C4-2B (cell line): ENCODE data around the gene MICAL1.

Source experiments
- H3K27ac ChIP-seq: fragments of 450-650 bp; 2 replicates; pipeline ENCODE4 v1.5.1; 2017
- ZFX ChIP-seq: fragments of 450-650 bp; IDR thresholded peaks from 2 replicates; pipeline ENCODE4 v1.6.1; 2017
- TF ChIP-seq, protein P1 (sequence below): fragments of 450-650 bp; conservative IDR thresholded peaks from 2 replicates; pipeline ENCODE4 v1.5.1; 2017; ENCODE audit warnings: mild to moderate bottlenecking

MICAL1 gene

DNA sequence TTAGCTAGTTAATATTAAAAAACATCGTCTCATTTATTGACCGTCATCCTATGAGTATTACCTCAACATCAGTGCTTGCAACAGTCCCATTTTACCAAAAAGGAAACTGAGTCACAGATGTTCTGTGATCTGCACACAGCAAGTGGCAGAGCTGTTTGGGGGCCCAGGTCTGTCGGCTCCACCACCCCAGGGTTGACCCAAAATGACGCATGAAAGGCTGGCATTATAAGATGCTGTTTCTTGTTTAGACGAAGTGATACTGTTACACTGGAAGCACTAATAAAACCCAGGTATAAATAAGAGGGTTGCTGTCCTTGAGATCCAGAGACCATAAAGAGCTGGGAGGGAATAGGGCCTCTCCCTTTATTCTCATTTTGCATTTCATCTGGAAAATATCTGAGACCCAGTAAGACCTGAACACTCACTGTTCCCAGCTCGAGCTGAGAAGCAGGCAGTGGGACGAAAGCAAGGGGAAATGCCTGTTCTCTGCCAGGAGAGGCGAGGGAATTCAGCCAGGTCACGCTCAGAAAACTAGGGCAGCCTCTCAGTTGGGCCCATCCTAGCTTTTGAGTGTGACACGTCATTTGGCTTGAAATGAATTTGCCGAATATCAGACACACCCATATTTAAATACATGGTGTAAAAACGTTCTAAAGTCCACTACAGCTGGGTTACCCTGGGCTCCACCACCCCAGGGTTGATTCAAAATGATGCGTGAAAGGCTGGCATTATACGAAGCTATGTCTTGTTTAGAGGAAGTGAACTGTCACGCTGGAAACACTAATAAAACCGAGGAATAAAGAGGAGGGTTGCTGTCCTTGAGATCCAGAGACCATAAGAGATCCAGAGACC, 1.4 kb upstream of the MICAL1 start:
- peak overlapping the region; percentile 84 for H3K27ac ChIP-seq
- TF ChIP-seq, protein P1, sequence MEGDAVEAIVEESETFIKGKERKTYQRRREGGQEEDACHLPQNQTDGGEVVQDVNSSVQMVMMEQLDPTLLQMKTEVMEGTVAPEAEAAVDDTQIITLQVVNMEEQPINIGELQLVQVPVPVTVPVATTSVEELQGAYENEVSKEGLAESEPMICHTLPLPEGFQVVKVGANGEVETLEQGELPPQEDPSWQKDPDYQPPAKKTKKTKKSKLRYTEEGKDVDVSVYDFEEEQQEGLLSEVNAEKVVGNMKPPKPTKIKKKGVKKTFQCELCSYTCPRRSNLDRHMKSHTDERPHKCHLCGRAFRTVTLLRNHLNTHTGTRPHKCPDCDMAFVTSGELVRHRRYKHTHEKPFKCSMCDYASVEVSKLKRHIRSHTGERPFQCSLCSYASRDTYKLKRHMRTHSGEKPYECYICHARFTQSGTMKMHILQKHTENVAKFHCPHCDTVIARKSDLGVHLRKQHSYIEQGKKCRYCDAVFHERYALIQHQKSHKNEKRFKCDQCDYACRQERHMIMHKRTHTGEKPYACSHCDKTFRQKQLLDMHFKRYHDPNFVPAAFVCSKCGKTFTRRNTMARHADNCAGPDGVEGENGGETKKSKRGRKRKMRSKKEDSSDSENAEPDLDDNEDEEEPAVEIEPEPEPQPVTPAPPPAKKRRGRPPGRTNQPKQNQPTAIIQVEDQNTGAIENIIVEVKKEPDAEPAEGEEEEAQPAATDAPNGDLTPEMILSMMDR, result no peak
- TF ChIP-seq ZFX, result no peak

- H3K27ac ChIP-seq, result peak overlapping the region; percentile 84
- TF ChIP-seq, protein P1, result no peak; the same call in 1 of the 2 replicates
- no peak for TF ChIP-seq ZFX
Observed at GRCh38 chr6:109456111-109456583, 575 bp upstream of the MICAL1 start.

- H3K27ac ChIP-seq, result peak overlapping the region; percentile 84
- TF ChIP-seq, protein P1, result no peak
- TF ChIP-seq ZFX, result no peak
Observed at GRCh38 chr6:109454496-109455436, 806 bp downstream of the MICAL1 start.

- H3K27ac ChIP-seq, result peak overlapping the region; percentile 84; the same call in 1 of the 2 replicates
- TF ChIP-seq ZFX, result no peak
Observed at GRCh38 chr6:109453594-109454495, 1.7 kb downstream of the MICAL1 start.

- peak overlapping the region; percentile 84; the same call in 1 of the 2 replicates for H3K27ac ChIP-seq
- TF ChIP-seq, protein P1, result no peak
- TF ChIP-seq ZFX, result no peak
Observed at GRCh38 chr6:109453156-109453555, 2.4 kb downstream of the MICAL1 start.

DNA sequence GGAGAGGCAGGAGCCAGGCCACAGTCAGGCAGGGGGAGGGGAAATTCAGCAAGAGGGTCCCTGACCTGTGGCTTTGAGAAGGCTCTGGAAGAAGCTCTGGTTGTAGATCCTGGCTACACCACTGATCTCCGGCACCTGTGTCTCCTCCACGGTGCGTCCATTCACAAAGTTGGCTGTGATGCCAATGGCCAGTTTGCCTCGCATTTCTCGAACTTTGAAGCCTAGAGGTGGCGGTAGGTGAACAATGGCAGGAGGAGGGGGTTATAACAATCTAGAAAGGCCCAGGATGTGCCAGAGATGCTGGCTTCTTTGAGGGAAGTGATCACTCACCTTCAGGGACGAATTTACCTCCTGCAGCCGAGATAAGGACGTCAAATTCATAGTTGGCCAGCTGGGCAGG, 3.4 kb downstream of the MICAL1 start:
- TF ChIP-seq ZFX, result no peak
- TF ChIP-seq, protein P1, result no peak
- H3K27ac ChIP-seq, result no peak overlapping the region; the same call in 1 of the 2 replicates

- TF ChIP-seq ZFX, result no peak
- TF ChIP-seq, protein P1, result no peak
- H3K27ac ChIP-seq, result no peak overlapping the region; the same call in 1 of the 2 replicates
Observed at GRCh38 chr6:109451376-109451775, 4.2 kb downstream of the MICAL1 start.
